Measurements from ENCODE around the gene DCDC1.

DNA sequence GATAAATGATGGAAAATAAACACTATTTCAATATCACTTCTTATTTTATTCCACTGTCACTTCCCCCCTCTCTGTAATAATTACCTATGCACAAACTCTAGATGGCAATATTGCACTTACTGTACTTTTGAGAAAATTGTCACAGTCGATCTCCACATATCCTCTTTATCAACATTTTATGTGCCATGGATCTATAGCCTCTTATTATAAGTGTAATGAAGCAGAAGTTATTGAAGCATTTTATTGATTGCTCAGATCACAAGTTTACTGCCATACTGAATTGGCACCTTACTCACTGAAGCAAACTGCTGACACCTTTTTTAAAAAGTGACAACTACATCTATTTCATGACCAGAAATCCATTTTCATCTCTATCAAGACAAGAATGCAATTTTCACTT lies 133.4 kb downstream of the DCDC1 start:
- TF ChIP-seq, protein P1, sequence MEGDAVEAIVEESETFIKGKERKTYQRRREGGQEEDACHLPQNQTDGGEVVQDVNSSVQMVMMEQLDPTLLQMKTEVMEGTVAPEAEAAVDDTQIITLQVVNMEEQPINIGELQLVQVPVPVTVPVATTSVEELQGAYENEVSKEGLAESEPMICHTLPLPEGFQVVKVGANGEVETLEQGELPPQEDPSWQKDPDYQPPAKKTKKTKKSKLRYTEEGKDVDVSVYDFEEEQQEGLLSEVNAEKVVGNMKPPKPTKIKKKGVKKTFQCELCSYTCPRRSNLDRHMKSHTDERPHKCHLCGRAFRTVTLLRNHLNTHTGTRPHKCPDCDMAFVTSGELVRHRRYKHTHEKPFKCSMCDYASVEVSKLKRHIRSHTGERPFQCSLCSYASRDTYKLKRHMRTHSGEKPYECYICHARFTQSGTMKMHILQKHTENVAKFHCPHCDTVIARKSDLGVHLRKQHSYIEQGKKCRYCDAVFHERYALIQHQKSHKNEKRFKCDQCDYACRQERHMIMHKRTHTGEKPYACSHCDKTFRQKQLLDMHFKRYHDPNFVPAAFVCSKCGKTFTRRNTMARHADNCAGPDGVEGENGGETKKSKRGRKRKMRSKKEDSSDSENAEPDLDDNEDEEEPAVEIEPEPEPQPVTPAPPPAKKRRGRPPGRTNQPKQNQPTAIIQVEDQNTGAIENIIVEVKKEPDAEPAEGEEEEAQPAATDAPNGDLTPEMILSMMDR (IDR thresholded peaks at IDR 0.05; ENCODE audit: low read depth, low read length), result peak; percentile 72
- TF ChIP-seq EZH2phosphoT487 (IDR thresholded peaks at IDR 0.05; ENCODE audit: low read depth), result no peak
